Hepatic stellate cell (primary cell): ENCODE results near the gene HPS3.
"Not testable (repeated sequence)": the region's sequence is repeated elsewhere in the genome, so short reads cannot be mapped to it uniquely, and the experiment has no call there.

Experiments
- DNase-seq: peaks from one replicate; pipeline ENCODE4 v3.0.0; 2011; ENCODE audit warnings: low spot score

The HPS3 gene

DNA sequence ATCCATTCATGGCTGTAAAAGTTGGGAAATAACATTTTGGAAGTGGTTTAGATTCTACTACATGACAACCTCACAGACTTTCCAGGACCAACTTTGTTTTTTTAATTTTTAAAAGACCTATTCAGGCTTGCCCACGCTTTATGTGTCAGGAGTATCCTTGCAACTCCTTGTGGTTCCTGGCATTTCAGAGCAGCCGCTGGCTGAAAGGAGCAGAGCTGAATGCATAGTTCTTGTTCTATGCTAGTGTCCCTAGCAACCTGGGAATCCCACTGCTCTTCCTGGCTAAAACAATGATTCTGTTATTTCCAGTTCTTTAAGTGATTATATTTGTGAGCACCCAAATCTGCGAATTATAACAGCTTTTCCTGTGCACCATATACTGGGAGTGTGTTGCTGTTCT, 57.3 kb downstream of the HPS3 start:
- DNase-seq = no peak

DNA sequence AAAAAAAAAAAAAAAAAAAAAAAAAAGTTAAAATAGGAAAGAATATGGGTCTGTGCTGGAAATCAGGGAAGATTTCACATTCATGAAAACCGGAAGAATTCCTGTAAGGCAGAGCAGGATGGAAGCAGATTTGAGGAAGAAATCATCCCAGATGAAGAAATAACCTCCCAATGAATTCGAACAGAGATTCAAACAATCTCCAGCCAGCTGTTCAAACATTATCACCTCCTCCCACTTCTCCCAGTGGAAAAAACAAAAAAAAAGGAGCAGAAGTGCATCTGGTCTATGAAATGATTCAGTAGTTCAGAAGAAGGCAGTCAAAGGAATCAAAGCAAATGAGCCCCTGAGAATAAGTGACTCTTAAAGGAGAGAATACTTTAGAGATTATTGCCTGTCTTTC, 59.1 kb downstream of the HPS3 start:
- no peak for DNase-seq

DNA sequence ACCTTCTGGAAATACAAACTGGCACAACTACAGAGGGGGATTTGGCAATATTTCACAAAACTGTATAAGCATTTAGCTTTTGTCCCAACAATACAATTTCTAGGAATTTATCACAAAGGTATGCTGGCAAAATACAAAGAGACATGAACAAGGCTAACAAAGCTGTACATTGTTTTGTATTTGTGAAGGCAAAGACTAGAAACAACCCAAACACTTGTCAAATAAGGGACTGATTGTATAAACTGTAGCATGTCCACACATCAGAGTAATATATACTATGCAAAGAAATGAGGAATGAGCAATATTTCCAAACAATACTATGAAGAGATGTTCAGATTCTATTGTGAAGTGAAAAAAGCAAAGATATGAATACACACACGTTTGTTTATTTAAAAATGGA, 65.8 kb downstream of the HPS3 start:
- no peak for DNase-seq

DNA sequence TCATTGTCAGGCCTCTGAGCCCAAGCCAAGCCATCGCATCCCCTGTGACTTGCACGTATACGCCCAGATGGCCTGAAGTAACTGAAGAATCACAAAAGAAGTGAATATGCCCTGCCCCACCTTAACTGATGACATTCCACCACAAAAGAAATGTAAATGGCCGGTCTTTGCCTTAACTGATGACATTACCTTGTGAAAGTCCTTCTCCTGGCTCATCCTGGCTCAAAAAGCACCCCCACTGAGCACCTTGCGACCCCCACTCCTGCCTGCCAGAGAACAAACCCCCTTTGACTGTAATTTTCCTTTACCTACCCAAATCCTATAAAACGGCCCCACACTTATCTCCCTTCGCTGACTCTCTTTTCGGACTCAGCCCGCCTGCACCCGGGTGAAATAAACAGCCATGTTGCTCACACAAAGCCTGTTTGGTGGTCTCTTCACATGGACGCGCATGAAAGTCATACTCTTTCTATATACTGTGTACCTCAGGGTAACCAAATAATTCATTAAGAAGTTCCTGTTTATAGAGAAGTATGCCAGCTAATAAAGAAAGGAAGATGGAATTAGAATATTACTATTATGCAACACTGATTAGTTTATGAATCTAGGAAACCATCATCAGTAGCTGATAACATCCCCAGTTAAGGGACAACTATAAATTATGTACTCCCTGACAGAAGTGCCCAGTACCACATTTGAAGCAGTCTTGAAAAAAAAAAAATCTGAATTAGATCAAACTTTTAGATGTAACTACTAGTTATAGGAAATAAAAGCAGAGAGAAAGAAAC, 67.6 kb downstream of the HPS3 start:
- not testable (repeated sequence) for DNase-seq

DNA sequence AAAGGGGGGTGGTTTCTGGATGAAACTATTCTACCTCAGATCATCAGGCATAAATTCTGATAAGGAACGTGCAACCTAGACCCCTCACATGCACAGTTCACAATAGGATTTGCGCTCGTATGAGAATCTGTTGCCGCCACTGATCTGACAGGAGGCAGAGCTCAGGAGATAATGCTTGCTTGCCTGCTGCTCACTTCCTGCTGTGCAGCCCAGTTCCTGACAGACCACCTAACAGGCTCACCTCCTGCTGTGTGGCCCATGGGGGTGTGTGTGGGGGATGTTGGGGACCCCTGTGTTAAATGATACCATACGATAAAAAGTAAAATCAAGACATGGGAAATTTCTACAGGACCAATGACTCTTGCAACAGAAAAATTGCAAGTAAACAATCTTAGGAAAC, 68.2 kb downstream of the HPS3 start:
- DNase-seq = no peak

DNA sequence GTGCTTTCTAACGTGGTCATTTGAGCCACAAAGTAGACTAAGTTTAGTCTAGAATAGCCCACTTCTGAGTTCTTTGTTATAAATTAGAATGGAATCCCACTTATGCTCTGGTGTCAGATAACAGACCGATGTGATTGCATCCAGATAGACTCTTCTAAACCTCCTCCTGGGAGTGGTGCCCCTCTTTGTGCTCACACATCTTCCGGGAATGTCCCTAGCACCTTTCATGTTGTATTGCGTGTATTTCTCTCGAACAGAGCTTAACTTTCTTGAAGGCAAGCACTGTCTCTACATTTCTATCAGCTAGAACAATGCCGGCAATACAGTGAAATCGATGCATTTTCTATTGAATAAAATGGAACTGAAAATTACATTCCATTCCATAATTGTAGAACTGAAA, 69.2 kb downstream of the HPS3 start:
- no peak for DNase-seq

DNA sequence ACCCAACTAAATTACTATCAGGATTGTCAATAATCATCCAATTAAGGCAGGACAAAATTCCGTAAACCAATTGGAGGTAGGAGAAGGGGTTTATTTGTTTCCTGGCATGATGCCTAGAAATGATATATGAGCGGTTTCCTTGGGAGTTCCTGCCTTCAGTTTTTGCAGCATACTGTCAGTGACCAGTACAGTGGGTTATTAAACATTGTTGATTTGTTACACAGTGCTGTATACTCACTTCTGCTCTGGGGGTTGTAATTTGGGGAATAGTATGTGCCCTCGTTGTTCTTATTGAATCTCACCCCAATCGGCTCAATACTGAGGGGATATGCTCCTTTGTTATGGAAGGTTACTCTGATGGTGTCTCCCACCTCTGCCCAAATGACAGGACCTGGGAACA, 70.0 kb downstream of the HPS3 start:
- DNase-seq = no peak

DNA sequence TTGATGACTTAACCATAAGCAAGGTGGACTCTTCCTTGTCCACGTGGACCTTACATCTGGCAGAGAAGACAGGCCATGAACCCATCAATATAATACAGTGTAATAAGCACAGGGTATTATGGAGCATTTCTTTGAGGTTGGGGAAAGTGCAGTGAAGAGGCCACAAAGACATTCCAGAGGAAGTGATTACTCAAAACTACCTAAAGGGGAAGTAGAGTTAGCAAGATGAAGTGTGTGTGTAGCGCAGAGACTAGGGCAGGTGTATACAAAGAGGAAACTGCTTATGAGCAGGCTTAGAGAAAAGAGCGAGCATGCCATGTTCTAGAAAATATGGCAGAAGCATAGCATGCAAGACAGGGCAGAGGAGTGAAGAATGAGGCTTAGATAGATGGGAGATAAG, 74.3 kb downstream of the HPS3 start:
- DNase-seq = no peak

DNA sequence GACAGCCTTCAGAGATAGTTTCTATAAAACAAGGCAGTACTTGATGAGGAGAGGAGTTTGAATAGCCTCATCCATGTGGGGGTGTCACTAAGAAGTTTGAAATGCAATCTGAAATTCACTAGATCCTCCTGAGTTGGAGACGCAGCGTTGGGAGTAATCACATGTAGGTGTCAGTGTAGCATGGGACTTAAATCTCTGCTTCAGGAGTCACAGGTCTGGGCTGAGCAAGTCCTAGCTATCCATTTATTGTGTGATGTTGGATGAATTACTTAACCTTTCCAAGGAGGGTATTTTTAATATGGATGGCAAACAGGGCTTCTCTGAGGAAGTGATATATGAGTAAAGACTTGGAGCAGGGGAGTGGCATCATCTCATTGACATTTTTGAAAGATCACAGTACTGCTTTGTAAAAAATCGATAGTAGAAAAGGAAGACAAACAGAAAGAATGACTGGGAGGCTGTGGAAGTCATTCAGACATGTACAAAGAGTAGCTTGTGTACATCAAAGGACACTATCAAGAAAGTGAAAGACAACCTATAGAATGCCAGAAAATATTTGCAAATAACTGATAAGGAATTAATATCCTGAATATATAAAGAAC, 75.1 kb downstream of the HPS3 start:
- no peak for DNase-seq

DNA sequence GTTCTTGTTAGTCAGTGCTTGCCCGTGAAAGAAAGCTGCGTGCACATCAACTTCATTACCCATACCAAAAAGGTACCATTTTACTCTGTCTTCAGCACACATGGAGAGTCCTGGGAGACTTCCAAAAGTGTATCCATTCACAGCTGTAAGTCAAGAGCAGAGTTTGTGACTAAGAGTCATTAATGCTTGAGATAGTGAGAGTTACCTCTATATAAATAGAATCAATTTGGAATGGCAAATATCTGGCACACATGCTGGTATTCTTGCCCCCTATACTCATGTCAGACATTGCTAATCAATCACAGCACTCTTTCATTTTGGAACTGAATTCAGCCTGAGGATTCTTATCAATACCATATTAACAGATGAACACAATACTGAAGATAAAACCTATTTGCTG, 78.0 kb downstream of the HPS3 start:
- no peak for DNase-seq

DNA sequence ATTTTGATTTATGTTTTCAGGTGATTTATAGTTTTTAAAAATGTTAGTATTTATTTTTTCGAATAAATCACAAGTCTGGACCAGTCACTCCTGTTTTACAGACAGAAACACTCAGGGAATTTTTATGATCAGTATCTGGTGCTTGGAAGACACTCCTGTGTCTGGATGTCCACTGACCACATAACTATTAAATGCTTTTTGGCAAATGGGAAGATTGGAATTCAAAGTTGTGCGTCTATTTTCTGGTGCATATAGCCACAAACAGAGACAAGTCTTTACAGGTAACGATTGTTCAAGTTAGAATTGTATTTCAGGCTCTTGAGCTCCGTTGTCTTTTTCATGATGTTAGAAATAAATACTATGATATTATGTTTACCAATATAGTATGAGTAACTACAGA, 80.0 kb downstream of the HPS3 start:
- DNase-seq = no peak

DNA sequence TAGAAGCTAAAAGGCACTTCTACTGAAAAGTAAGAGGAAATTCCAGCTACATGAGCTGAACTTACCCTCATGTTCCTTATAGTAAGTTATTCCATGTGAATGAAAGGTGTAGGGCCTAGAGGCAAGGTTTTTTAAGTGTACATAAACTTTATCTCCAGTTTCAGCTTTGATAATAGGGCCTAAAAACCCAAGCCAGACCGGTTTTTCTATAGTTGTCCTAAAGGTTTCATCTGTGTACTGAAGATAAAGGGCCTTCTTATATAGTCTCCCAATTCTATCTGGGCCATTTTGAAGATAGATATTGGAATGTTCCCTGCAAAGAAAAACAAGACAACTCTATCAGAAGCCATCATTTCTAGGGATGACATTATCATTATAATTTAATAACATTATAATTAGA, 82.9 kb downstream of the HPS3 start:
- no peak for DNase-seq

DNA sequence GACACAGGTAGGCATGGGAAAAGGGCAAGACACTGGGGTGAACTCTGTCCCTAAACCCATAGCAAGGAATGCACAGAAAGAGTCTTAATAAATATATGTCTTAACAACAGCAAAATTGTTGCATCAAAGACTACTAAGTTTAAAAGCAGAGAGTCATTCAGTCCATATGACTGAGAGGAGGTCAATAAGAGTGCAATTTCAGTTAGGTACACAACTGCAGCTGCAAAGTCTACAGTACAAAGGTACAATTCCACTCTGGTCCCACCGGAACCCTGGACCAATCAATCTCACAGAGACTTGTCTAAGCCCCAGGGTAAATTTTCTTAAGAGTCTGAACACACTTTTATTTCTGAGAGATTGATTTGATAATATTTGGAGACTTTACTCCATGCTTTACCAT, 85.3 kb downstream of the HPS3 start:
- DNase-seq = no peak

DNA sequence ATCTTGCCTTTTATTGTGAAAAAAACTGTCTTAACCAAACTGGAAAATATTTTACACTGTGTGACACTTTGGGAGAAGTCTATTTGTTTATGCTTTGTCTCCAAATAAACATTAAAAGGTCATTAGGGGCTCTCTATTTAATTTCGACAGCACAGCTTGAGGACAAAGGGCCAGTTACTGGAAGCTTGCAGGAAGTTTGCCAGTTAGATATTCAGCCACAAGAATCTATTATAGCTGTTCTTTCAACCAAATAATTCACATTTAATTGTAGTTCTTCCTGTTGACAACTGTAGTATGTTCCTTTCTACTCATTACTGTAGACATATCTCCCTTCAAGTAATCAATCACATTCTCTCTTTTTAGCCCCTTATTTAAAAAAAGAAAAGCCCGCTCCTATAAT, 86.1 kb downstream of the HPS3 start:
- DNase-seq = no peak

DNA sequence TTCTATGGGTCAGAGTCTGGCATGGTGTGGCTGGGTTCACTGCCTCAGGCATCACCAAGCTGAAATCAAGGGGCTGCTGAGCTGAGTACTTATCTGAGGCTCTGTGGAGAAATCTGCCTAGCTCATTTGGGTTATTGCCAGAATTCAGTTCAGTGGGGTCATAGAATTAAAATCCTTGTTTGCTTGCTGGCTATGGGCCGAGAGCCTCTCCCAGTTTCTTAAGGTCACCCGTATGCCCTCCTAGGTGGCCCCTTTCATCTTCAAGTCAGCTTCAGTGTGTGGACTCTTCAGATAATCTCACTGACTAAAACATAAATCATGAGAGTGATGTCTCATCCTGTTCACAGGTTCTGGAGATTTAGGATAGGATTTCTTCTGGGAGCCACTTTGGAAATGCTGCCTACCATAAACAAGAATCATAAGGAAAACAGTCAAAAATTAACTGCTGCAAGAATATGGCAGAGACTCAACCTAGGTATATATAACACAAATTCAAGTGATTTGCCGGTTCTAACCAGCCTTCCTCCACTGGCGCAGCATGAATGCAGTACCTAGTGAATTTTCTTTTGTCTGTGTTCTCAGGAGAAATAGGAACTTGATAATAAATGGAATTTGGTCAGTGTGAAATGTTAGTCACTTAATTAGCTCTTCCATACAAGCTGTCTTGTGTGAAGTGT, 86.9 kb downstream of the HPS3 start:
- no peak for DNase-seq

DNA sequence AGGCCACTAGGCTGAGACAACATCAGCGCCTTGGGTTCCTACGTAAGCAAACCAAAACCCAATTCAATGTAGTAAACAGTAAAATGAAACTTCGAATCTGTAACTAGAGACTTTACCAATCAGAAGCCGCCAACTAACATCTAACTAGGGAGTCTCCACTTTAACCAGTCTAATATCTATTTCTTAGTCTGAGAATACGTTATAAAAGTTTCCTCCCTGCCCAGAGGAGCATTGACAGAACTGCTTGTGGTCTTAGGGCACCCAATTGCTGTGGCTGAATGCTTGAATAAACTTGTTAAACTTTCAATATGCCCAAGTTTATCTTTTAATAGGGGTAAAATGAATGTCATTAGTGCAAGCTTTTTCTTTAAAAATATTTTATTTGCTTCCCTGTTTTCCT, 87.9 kb downstream of the HPS3 start:
- no peak for DNase-seq

DNA sequence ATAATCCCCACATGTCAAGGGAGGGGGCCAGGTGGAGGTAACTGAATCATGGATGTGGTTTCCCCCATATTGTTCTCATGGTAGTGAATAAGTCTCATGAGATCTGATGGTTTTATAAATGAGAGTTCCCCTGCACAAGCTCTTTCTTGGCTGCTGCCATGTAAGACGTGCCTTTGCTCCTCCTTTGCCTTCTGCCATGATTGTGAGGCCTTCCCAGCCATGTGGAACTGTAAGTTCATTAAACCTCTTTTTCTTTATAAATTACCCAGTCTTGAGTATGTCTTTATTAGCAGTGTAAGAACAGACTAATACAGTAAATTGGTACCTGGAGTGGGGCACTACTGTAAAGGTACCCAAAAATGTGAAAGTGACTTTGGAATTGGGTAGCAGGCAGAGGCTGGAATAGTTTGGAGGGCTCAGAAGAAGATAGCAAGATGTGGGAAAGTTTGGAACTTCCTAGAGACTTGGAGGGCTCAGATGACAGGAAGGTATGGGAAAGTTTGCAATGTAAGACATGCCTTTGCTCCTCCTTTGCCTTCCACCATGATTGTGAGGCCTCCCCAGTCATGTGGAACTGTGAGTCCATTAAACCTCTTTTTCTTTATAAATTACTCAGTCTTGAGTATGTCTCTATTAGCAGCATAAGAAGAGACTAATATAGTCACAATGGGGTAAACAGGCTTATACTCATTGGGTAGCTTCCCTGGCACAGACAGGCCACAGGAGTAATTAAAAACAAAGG, 90.1 kb downstream of the HPS3 start:
- DNase-seq = not testable (repeated sequence)

DNA sequence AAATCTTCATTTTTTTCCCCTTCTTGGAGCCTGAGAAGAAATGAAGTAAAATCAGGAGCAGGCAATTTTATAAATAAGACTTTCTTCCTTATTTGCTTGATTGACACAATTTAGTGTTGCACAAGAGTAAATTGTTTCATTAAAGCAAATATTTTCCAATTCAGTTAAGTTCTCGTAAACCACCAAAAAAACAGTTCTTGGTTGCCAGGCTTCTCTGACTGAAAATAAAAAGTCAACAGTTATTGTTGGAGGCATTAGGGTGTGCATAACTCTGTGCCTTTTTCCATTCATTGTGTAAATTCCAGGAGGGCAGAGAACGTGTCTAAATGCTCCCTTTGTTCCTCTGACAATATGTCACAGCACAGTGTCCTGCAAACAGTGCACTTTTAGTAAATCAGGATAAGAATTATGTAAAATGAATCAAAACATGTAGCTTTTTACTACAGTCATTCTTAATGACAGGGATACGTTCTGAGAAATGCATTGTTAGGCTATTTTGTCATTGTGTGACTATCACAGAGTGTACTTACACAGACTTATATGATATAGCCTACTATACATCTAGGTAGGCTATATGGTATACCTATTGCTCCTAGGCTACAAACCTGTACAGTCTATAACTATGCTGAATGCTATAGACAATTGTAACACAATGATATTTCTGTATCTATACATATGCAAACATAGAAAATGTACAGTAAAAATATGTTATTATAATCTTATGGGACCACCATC, 92.5 kb downstream of the HPS3 start, which contains the start of gene CP:
TSS of gene CP (minus strand) at position 47 of the 735 bp plus-strand sequence. CDS start at position 10, 37 bp downstream.
- no peak for DNase-seq
